ENCODE data around the gene FOXO3. TPM values are rescaled to one million over a fixed set of nuclear protein-coding genes. Genes with fewer than 3 reads are reported as not detected.

FOXO3 gene
- total RNA-seq, 1 experiment from 2014 or later: 22.1 TPM

- no peak overlapping the region for H3K9ac ChIP-seq (ENCODE audit: extremely low read depth, insufficient read length, low read length)
These were observed 111.9 kb downstream of the FOXO3 start for GRCh38 chr6:108672641-108673040.

More at GRCh38 chr6:108672641-108673040, 111.9 kb downstream of the FOXO3 start:
- Histone ChIP-seq H3K79me1 (ENCODE audit: insufficient read depth, low read depth, low read length, poor library complexity, severe bottlenecking) (no peaks in the 10 kb centered on the region), H3K4me2 (ENCODE audit: insufficient read depth, insufficient read length, low read length) (no peak overlapping the region), H3K14ac (ENCODE audit: insufficient read depth, low read length) (no peak overlapping the region), H2BK12ac (ENCODE audit: insufficient read length, low read depth, low read length) (no peak overlapping the region), H3K23ac (ENCODE audit: insufficient read length, low read depth, low read length) (no peak overlapping the region), H3K27me3 (ENCODE audit: insufficient read depth, low read length) (no peaks in the 10 kb centered on the region), H4K91ac (ENCODE audit: insufficient read length, low read depth, low read length) (no peak overlapping the region), H3K27ac (ENCODE audit: insufficient read length, low read depth, low read length) (no peak overlapping the region), H4K8ac (replicated peaks; ENCODE audit: insufficient read length, low read depth, low read length) (no peak overlapping the region), H3K23me2 (ENCODE audit: insufficient read length, low read depth, low read length, poor library complexity, severe bottlenecking) (no peaks in the 10 kb centered on the region), H3K18ac (ENCODE audit: insufficient read length, low read depth, low read length) (no peak overlapping the region), H3K4me1 (ENCODE audit: insufficient read depth, low read length) (peaks cover 7% of the 10 kb centered on the region; the same call in 1 of the 2 replicates), H2BK5ac (ENCODE audit: insufficient read length, low read length) (no peak overlapping the region), H3K79me2 (ENCODE audit: insufficient read depth, low read length) (peaks cover 4% of the 10 kb centered on the region; the same call in 1 of the 2 replicates), H4K5ac (ENCODE audit: insufficient read length, low read depth, low read length) (no peak overlapping the region), H3K4ac (ENCODE audit: low read depth, low read length) (no peak overlapping the region), H3T11ph (ENCODE audit: low read length) (no peak overlapping the region), H2BK120ac (ENCODE audit: low read depth, low read length, poor library complexity, severe bottlenecking) (no peak overlapping the region), H2AFZ (ENCODE audit: low read length) (no peak overlapping the region), H3K56ac (ENCODE audit: insufficient read length, low read depth, low read length) (no peak overlapping the region), H3K9me3 (ENCODE audit: control insufficient read depth, low read depth, low read length) (no peaks in the 10 kb centered on the region), H2BK20ac (ENCODE audit: low read depth, low read length, poor library complexity, severe bottlenecking) (no peak overlapping the region), H2AK5ac (ENCODE audit: insufficient read length, low read length) (no peak overlapping the region), H2BK15ac (ENCODE audit: low read depth, low read length) (no peak overlapping the region), H4K20me1 (ENCODE audit: control insufficient read depth, insufficient read depth, insufficient read length) (no peaks in the 10 kb centered on the region)
- Mint-ChIP-seq H3K27ac (no peak overlapping the region), H3K9me3 (no peaks in the 10 kb centered on the region), H3K36me3 (ENCODE audit: insufficient read depth in 1 of 3, low read depth in 3 of 3) (peaks cover 0 to 5% (median 4%) of the 10 kb centered on the region in 3 experiments; a peak in 2 of 7 replicates), H3K27me3 (ENCODE audit: low read depth) (peaks cover 4% of the 10 kb centered on the region), H3K4me3 (no peak overlapping the region), H3K4me1 (peaks cover 36 to 50% of the 10 kb centered on the region in 2 experiments)
- no peak for DNase-seq
- TF ChIP-seq, protein P1, sequence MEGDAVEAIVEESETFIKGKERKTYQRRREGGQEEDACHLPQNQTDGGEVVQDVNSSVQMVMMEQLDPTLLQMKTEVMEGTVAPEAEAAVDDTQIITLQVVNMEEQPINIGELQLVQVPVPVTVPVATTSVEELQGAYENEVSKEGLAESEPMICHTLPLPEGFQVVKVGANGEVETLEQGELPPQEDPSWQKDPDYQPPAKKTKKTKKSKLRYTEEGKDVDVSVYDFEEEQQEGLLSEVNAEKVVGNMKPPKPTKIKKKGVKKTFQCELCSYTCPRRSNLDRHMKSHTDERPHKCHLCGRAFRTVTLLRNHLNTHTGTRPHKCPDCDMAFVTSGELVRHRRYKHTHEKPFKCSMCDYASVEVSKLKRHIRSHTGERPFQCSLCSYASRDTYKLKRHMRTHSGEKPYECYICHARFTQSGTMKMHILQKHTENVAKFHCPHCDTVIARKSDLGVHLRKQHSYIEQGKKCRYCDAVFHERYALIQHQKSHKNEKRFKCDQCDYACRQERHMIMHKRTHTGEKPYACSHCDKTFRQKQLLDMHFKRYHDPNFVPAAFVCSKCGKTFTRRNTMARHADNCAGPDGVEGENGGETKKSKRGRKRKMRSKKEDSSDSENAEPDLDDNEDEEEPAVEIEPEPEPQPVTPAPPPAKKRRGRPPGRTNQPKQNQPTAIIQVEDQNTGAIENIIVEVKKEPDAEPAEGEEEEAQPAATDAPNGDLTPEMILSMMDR (conservative IDR thresholded peaks at IDR 0.05): no peak
- no CpG with 5 or more reads among the region's 3 CpGs for WGBS (ENCODE audit: extremely low coverage, insufficient read length, low lambda C conversion rate)
